Measurements from ENCODE around the gene CBARP.

The CBARP gene

GRCh38 chr19:1259876-1260748, 22.3 kb upstream of the CBARP start:
- in situ Hi-C loops (cut with HindIII; ENCODE audit: low sequenced_read_pairs), result no loop called here
- peak overlapping the region; percentile 6 for H3K4me3 ChIP-seq (ENCODE audit: low read depth, low read length)
- no peak for TF ChIP-seq CTCF (IDR thresholded peaks at IDR 0.05; ENCODE audit: low read depth, low read length, missing control alignments)
- no peak for DNase-seq (ENCODE audit: low read depth)

GRCh38 chr19:1259206-1259875, 21.5 kb upstream of the CBARP start:
- DNase-seq (ENCODE audit: low read depth), result no peak
- H3K4me3 ChIP-seq (ENCODE audit: low read depth, low read length), result no peak overlapping the region
- in situ Hi-C loops (cut with HindIII; ENCODE audit: low sequenced_read_pairs), result no loop called here
- TF ChIP-seq CTCF (IDR thresholded peaks at IDR 0.05; ENCODE audit: low read depth, low read length, missing control alignments), result no peak

GRCh38 chr19:1258707-1259205, 21.0 kb upstream of the CBARP start:
- in situ Hi-C loops (cut with HindIII; ENCODE audit: low sequenced_read_pairs), result no loop called here
- no peak for TF ChIP-seq CTCF (IDR thresholded peaks at IDR 0.05; ENCODE audit: low read depth, low read length, missing control alignments)
- no peak for DNase-seq (ENCODE audit: low read depth)
- no peak overlapping the region for H3K4me3 ChIP-seq (ENCODE audit: low read depth, low read length)

- in situ Hi-C loops (cut with HindIII; ENCODE audit: low sequenced_read_pairs), result no loop called here
- DNase-seq (ENCODE audit: low read depth), result no peak
- no peak overlapping the region for H3K4me3 ChIP-seq (ENCODE audit: low read depth, low read length)
- no peak for TF ChIP-seq CTCF (IDR thresholded peaks at IDR 0.05; ENCODE audit: low read depth, low read length, missing control alignments)
Measured at GRCh38 chr19:1258163-1258492, 20.3 kb upstream of the CBARP start.

- TF ChIP-seq CTCF (IDR thresholded peaks at IDR 0.05; ENCODE audit: low read depth, low read length, missing control alignments), result no peak
- in situ Hi-C loops (cut with HindIII; ENCODE audit: low sequenced_read_pairs), result no loop called here
- H3K4me3 ChIP-seq (ENCODE audit: low read depth, low read length), result no peak overlapping the region
- no peak for DNase-seq (ENCODE audit: low read depth)
Measured at GRCh38 chr19:1257475-1258162, 19.8 kb upstream of the CBARP start.

- no peak for DNase-seq (ENCODE audit: low read depth)
- no peak overlapping the region for H3K4me3 ChIP-seq (ENCODE audit: low read depth, low read length)
- in situ Hi-C loops (cut with HindIII; ENCODE audit: low sequenced_read_pairs), result no loop called here
- no peak for TF ChIP-seq CTCF (IDR thresholded peaks at IDR 0.05; ENCODE audit: low read depth, low read length, missing control alignments)
Measured at GRCh38 chr19:1256646-1257474, 19.1 kb upstream of the CBARP start.

Data from astrocyte of the cerebellum (primary cell).